Activated CD4-positive, alpha-beta memory T cell treated with anti-CD3 and anti-CD28 coated beads, Interleukin-2, amount 10 ng/mL, durations not matched to agents 7 days and 5 days (primary cell): ENCODE results near the gene ABCC3. TPM values are rescaled to one million over a fixed set of nuclear protein-coding genes. Genes with fewer than 3 reads are reported as not detected.

Source experiments
- CTCF ChIA-PET: fragments of 350-600 bp; sonication (Branson Sonifier 250); formaldehyde crosslinking; loops from one replicate; lab custom pipeline; 2021; ENCODE audit warnings: antibody characterized with exemption, inconsistent platforms; lab: Charles Lee
- POLR2A ChIA-PET: fragments of 350-600 bp; sonication (Branson Sonifier 250); formaldehyde crosslinking; loops from one replicate; lab custom pipeline; 2021; ENCODE audit warnings: antibody characterized with exemption; lab: Charles Lee
- DNase-seq: peaks from one replicate; pipeline ENCODE4 v3.0.0-alpha.2; 2020
- H3K27ac Mint-ChIP-seq: one replicate; pipeline ENCODE4 v1.8.0; 2021; ENCODE audit warnings: mild to moderate bottlenecking, mixed read lengths
- H3K27me3 Mint-ChIP-seq: one replicate; pipeline ENCODE4 v1.8.0; 2021; ENCODE audit warnings: mixed read lengths
- H3K36me3 Mint-ChIP-seq: one replicate; pipeline ENCODE4 v1.8.0; 2021; ENCODE audit warnings: low read depth, mixed read lengths
- H3K4me1 Mint-ChIP-seq: one replicate; pipeline ENCODE4 v1.8.0; 2021; ENCODE audit warnings: mixed read lengths
- H3K4me3 Mint-ChIP-seq: one replicate; pipeline ENCODE4 v1.8.0; 2021; ENCODE audit warnings: mild to moderate bottlenecking, mixed read lengths
- H3K9me3 Mint-ChIP-seq: one replicate; pipeline ENCODE4 v1.8.0; 2021; ENCODE audit warnings: mixed read lengths
- total RNA-seq, 2 experiments: library from RNA; stranded (reverse); gene quantifications; one replicate each; pipeline ENCODE4 v1.2.3, GENCODE V29; 2021

The ABCC3 gene, protein sequence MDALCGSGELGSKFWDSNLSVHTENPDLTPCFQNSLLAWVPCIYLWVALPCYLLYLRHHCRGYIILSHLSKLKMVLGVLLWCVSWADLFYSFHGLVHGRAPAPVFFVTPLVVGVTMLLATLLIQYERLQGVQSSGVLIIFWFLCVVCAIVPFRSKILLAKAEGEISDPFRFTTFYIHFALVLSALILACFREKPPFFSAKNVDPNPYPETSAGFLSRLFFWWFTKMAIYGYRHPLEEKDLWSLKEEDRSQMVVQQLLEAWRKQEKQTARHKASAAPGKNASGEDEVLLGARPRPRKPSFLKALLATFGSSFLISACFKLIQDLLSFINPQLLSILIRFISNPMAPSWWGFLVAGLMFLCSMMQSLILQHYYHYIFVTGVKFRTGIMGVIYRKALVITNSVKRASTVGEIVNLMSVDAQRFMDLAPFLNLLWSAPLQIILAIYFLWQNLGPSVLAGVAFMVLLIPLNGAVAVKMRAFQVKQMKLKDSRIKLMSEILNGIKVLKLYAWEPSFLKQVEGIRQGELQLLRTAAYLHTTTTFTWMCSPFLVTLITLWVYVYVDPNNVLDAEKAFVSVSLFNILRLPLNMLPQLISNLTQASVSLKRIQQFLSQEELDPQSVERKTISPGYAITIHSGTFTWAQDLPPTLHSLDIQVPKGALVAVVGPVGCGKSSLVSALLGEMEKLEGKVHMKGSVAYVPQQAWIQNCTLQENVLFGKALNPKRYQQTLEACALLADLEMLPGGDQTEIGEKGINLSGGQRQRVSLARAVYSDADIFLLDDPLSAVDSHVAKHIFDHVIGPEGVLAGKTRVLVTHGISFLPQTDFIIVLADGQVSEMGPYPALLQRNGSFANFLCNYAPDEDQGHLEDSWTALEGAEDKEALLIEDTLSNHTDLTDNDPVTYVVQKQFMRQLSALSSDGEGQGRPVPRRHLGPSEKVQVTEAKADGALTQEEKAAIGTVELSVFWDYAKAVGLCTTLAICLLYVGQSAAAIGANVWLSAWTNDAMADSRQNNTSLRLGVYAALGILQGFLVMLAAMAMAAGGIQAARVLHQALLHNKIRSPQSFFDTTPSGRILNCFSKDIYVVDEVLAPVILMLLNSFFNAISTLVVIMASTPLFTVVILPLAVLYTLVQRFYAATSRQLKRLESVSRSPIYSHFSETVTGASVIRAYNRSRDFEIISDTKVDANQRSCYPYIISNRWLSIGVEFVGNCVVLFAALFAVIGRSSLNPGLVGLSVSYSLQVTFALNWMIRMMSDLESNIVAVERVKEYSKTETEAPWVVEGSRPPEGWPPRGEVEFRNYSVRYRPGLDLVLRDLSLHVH (N-terminal part only)
- total RNA-seq, result under 1 TPM in 1 of 2 experiments, not detected in 1; 0.25 TPM

DNA sequence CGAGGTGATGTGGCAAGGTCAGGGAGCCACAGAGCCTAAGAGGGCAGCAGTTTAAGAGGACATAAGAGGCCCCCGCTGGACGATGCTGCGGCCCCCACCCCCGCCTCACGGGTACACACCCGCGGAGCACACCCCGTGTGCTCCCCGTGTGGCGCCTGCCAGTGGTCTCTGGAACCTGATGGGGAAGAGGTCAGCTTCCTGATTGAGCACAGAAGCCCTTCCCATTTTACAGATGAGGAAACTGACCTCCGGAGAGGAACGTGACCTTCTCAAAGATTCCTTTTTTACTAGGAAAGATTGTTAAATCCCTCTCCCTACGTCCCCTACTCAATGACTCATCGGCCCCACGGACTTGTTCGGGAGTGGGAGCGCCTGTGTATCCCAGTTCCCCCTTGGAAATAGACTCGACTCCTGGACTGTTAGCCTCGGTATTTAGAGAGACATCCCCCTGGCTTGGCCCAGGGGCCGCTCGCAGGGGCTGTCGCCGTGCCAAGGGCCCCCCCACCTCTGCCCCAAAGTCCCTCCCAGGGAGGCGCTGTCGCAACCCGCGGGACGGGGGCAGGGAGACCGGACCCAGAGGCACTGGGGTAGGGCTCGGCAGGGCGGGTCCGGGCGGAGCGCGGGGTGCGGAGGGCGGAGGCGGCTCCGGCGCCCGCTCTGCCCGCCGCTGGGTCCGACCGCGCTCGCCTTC is at the start of gene ABCC3:
Gene ABCC3 (plus strand): TSS at position 658 of the 691 bp plus-strand sequence. CDS start 56 bp downstream, outside the sequence.
- DNase-seq, result no peak
- Mint-ChIP-seq H3K4me1 (no peaks in the 10 kb centered on the region), H3K9me3 (no peaks in the 10 kb centered on the region), H3K27ac (no peak within 1 kb of the TSS), H3K4me3 (no peak within 1 kb of the TSS), H3K27me3 (peaks cover 70% of the 10 kb centered on the region), H3K36me3 (no peaks in the 10 kb centered on the region)
- ChIA-PET POLR2A (no interaction called here), CTCF (no interaction called here)

DNA sequence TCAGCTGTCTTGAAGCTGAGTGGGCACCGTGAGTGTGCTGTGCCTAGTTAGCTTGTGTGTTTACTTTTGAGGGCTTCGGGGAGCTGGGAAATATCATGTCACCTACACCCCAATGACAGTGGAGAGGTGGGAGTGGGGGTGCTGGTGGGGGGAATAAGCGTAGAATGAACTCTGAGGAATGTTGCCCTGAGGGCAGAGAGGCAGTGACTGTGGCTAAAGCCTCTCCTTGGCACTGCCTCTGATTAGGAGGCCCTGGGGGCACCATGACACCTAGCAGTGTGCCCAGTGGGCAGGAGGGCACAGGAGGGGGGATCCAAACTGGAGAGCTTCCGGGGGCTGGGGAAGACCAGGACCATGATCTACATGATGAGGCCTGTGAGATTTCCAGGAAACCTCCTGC is 49.3 kb upstream of the ABCC3 start:
- H3K27ac Mint-ChIP-seq, result no peak overlapping the region
- H3K4me3 Mint-ChIP-seq, result no peak overlapping the region
- CTCF ChIA-PET, result no interaction called here
- no peak for DNase-seq
- peaks cover 17% of the 10 kb centered on the region for H3K27me3 Mint-ChIP-seq
- H3K36me3 Mint-ChIP-seq, result no peaks in the 10 kb centered on the region
- no peaks in the 10 kb centered on the region for H3K9me3 Mint-ChIP-seq
- POLR2A ChIA-PET, result no interaction called here
- H3K4me1 Mint-ChIP-seq, result no peaks in the 10 kb centered on the region

DNA sequence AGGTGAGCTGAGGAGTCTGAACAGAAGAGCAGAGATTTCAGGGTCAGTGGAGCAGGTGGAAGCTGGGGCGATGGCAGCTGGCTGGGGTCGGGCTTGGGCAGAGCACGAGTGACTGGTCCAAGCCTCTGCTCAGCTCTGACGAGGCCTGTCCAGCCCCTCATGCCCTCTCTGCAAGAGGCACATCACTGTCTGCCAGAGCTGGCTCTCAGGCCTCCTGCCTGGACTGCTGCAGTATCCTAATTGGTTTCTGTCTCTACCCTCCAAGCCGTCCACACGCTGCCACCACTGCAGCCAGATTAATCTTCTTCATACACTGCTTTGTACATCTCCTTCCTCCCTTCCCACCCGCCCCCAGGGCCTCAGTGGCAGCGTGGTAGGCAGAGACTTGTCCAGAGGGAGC is 48.8 kb upstream of the ABCC3 start:
- H3K36me3 Mint-ChIP-seq, result no peaks in the 10 kb centered on the region
- ChIA-PET CTCF (no interaction called here), POLR2A (no interaction called here)
- H3K4me1 Mint-ChIP-seq, result no peaks in the 10 kb centered on the region
- no peak overlapping the region for H3K27ac Mint-ChIP-seq
- DNase-seq, result no peak
- H3K4me3 Mint-ChIP-seq, result no peak overlapping the region
- peaks cover 17% of the 10 kb centered on the region for H3K27me3 Mint-ChIP-seq
- no peaks in the 10 kb centered on the region for H3K9me3 Mint-ChIP-seq

DNA sequence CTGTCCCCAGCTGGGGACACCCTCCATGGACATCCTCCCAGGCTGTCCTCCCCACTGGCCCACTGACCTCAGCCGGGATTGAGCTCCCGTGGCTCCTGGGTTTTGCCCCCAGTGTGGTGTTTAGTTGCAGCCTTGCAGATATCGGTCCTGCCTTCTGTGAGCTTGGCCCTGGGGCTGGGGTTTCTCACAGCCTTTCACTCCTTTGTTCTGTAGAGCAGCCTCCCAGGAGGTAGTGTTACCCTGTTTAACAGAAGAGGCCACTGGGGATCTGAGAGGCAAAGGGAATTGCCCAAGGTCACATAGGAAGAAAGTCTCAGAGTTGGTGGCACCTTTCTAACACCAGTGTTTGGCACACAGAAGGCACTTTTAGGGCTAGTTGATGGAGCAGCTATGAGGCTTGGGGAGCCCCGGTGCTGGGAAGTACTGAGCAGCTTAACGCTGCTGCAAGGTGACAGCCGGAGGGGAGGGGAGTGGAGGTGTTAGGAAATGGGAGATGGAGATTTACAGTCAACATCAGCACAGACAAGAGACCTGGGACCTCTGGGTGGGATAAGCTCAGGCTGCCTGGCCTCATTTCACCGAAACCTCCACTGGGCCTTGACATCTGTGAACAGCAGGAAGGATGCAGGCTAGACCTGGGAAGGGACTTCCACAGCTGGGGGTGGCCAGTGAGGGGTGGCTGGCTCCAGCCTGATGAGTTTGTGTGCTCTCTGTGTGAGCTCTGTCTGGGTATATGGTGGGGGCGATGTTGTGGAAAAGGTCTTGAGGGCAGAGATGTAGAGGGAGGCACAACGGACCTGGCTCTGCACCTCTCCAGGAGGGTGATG is 48.0 kb upstream of the ABCC3 start:
- H3K9me3 Mint-ChIP-seq, result no peaks in the 10 kb centered on the region
- no peak overlapping the region for H3K27ac Mint-ChIP-seq
- peaks cover 17% of the 10 kb centered on the region for H3K27me3 Mint-ChIP-seq
- no peaks in the 10 kb centered on the region for H3K4me1 Mint-ChIP-seq
- H3K4me3 Mint-ChIP-seq, result no peak overlapping the region
- no peak for DNase-seq
- H3K36me3 Mint-ChIP-seq, result no peaks in the 10 kb centered on the region
- ChIA-PET POLR2A (no interaction called here), CTCF (no interaction called here)

DNA sequence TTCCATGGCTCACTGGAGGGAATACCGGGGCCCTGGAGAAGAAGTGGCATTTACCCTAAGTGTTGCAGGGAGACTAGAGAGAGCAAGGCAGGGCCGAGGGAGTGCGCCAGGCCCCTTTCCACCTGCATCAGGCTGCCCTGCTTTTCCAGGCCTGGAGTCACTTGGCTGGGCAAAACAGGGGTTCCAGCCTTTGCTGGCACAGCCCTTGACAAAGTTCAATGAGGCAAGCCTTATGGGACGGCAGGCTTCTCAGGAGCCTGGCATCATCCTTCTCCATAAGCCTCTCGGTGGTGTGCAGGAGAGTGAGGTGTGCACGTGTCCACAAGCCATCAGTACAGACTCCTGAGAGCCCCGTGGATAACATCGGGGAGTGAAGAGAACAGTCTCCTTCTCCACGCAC is 47.1 kb upstream of the ABCC3 start:
- no peak overlapping the region for H3K27ac Mint-ChIP-seq
- H3K9me3 Mint-ChIP-seq, result no peaks in the 10 kb centered on the region
- ChIA-PET POLR2A (no interaction called here), CTCF (interaction anchor here (0.9 kb wide), 1 partner anchor 196 kb away, joined by 3 read pairs; no protein-coding TSS in a partner anchor)
- no peaks in the 10 kb centered on the region for H3K4me1 Mint-ChIP-seq
- no peak for DNase-seq
- peaks cover 11% of the 10 kb centered on the region for H3K27me3 Mint-ChIP-seq
- no peak overlapping the region for H3K4me3 Mint-ChIP-seq
- H3K36me3 Mint-ChIP-seq, result no peaks in the 10 kb centered on the region

DNA sequence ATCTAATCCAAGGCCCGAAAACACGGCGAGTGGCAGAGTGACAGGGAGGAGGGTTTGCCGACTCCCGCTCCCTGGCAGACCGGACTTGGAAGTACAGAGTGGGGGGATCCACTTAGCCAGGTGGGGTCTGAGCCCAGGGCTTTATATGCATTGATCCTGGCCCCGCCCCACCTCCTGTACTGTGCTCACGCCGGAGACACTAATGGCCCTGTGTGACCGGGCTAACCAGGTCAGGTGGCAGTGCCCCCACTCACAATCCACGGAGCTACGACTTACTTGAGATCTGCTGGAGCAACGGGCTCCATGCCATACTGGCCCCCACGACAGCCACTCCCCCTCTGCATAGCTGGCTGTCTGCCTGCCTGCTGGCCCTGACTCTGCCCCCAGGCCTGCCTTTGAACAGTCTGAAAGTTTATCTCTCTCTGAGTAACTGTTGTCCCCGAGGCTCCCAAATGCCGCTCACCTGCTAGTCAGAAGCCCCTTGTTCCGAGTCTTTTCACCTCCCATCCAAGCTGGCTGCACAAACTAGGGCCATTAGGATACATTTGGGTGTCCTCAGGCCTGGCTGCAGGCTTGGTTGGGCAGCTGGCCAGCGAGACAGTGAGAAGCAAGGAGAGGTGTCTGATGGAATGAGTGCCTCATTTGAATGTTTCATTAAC is 46.2 kb upstream of the ABCC3 start:
- CTCF ChIA-PET, result interaction anchor here (0.6 to 0.9 kb wide), 2 partner anchors 159 to 195 kb away, joined by 3 read pairs; no protein-coding TSS in a partner anchor
- H3K4me1 Mint-ChIP-seq, result no peaks in the 10 kb centered on the region
- no peaks in the 10 kb centered on the region for H3K36me3 Mint-ChIP-seq
- peaks cover 6% of the 10 kb centered on the region for H3K27me3 Mint-ChIP-seq
- H3K4me3 Mint-ChIP-seq, result no peak overlapping the region
- H3K27ac Mint-ChIP-seq, result no peak overlapping the region
- H3K9me3 Mint-ChIP-seq, result no peaks in the 10 kb centered on the region
- POLR2A ChIA-PET, result no interaction called here
- DNase-seq, result no peak

DNA sequence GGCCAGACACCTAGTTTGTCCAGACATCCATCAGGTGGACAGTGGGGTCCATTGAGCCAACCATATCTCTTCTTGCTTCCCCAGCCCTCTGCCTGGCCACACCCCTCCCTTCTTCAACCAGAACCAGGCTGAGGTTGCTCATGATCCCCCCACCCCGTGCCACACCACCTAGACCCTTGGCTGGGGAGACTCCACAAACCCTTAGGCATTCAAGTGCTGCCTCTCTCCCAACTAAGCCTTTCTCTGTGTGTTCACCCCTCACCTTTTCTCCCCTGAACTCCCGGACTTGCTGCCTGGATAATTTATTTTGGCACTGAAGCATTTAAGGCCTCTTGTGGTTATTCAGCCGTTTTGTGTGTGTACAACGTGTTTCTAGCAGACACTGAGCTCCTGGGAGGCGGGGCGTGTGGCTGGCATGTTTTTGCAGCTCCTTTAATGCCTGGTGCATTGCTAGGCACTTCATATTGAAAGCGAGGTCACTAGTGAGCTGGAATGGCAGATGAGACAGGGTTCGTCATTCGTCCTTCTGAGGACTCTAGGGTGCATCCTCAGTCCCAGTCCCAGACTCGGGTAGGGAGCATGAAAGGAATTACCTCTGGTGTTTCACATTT is 45.5 kb upstream of the ABCC3 start:
- Mint-ChIP-seq H3K9me3 (no peaks in the 10 kb centered on the region), H3K27me3 (peaks cover 1% of the 10 kb centered on the region), H3K4me1 (no peaks in the 10 kb centered on the region), H3K4me3 (no peak overlapping the region), H3K27ac (no peak overlapping the region), H3K36me3 (no peaks in the 10 kb centered on the region)
- DNase-seq, result no peak
- CTCF ChIA-PET, result interaction anchor here (0.6 kb wide), 1 partner anchor 158 kb away, joined by 3 read pairs; no protein-coding TSS in a partner anchor
- POLR2A ChIA-PET, result no interaction called here

DNA sequence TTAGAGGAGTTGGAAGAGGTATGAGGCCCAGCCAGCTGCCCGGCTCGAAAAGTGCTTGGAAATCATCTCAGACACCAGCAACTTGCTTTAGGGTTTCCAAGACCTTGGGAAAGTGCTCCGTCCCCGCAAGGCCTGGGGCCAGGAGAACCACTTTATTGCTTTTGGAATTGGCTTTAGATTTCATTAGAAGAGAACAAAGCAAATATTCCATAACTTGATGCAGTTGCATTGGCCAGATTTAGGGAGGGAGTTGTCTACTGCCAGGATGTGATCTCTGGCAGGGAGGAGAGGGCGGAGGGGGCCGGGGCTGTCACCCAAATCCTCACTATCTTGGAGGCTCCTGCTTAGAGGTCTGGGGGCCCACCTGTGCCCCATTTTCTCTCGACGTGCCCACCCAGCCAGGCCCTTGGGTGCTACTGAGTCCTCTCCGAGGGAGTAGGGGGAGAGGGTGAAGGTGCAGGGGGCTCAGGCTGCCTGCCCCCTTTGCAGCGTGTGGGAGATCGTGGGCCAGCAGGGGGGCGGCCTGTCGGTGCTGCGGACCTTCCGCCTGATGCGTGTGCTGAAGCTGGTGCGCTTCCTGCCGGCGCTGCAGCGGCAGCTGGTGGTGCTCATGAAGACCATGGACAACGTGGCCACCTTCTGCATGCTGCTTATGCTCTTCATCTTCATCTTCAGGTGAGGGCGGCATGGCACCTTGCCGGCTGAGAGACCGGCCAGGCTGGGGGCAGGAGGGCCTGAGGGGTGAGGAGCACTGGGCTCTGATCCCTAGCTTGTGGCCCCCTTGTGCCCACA is 43.5 kb upstream of the ABCC3 start:
- H3K27me3 Mint-ChIP-seq, result no peaks in the 10 kb centered on the region
- H3K4me1 Mint-ChIP-seq, result no peaks in the 10 kb centered on the region
- H3K9me3 Mint-ChIP-seq, result no peaks in the 10 kb centered on the region
- no peak for DNase-seq
- no peaks in the 10 kb centered on the region for H3K36me3 Mint-ChIP-seq
- POLR2A ChIA-PET, result no interaction called here
- CTCF ChIA-PET, result no interaction called here
- H3K27ac Mint-ChIP-seq, result no peak overlapping the region
- H3K4me3 Mint-ChIP-seq, result no peak overlapping the region

DNA sequence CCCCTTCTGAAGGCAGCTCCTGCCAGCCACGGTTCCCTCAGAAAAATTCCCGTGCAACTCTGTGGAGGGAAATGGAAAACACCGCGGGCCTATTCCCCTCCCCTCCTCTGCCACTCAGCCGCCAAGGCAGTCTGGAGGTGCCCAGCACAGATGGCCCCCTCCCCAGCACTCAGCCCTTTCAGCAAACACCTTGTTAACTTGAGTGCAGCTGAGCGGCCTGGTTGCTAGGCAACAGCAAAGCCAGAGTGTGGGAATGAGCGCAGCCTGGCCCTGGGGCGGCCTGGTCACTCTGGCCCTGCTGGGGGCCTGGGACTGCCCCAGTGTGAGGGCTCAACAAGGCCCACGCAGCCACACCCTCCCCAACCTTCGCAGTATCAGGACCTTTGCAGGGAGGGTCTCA is 41.4 kb upstream of the ABCC3 start:
- H3K36me3 Mint-ChIP-seq, result no peaks in the 10 kb centered on the region
- no peaks in the 10 kb centered on the region for H3K9me3 Mint-ChIP-seq
- no peaks in the 10 kb centered on the region for H3K27me3 Mint-ChIP-seq
- no peak for DNase-seq
- ChIA-PET CTCF (interaction anchor here (0.6 kb wide), 1 partner anchor 61 kb away, joined by 5 read pairs; no protein-coding TSS in a partner anchor), POLR2A (no interaction called here)
- H3K4me3 Mint-ChIP-seq, result no peak overlapping the region
- no peak overlapping the region for H3K27ac Mint-ChIP-seq
- H3K4me1 Mint-ChIP-seq, result no peaks in the 10 kb centered on the region

DNA sequence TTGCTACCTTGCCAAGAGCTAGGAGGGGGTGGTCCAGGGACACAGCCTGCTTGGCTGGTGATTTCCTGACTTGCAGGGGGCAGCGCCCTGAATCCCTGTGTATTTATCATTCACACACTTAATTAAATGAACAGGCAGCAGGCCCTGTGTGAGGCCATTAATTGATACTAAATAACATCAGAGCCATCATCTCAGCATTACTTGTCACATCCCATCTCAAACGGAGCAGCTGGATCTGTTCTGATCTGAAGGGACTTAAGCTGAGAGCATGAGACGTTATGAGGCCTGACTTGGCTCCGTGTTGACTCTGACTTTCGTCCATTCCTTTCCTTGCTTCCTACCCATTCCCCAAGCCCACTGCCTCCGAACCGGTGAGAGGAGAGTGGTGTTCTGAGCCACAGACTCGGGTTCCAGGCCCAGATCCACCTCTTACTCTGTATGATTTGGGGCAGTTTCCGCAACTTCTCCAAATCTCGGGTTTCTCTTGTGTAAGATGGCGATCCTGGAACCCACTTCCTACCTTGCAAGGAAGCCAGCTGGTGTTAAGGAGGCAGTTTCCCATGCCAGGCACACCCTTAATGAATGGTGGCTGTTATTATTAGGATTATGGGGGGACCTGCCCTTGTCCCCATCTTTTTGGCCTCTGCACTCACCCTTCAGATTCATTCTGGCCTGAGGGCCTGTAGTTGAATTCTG is 40.4 kb upstream of the ABCC3 start:
- POLR2A ChIA-PET, result no interaction called here
- CTCF ChIA-PET, result no interaction called here
- DNase-seq, result no peak
- Mint-ChIP-seq H3K4me3 (no peak overlapping the region), H3K27me3 (no peaks in the 10 kb centered on the region), H3K27ac (no peak overlapping the region), H3K9me3 (no peaks in the 10 kb centered on the region), H3K36me3 (no peaks in the 10 kb centered on the region), H3K4me1 (no peaks in the 10 kb centered on the region)
